ENCODE results near the gene NNMT. TPM values are rescaled to one million over a fixed set of nuclear protein-coding genes. Genes with fewer than 3 reads are reported as not detected.

NNMT gene
- total RNA-seq, 1 experiment from 2014 or later = not detected

DNA sequence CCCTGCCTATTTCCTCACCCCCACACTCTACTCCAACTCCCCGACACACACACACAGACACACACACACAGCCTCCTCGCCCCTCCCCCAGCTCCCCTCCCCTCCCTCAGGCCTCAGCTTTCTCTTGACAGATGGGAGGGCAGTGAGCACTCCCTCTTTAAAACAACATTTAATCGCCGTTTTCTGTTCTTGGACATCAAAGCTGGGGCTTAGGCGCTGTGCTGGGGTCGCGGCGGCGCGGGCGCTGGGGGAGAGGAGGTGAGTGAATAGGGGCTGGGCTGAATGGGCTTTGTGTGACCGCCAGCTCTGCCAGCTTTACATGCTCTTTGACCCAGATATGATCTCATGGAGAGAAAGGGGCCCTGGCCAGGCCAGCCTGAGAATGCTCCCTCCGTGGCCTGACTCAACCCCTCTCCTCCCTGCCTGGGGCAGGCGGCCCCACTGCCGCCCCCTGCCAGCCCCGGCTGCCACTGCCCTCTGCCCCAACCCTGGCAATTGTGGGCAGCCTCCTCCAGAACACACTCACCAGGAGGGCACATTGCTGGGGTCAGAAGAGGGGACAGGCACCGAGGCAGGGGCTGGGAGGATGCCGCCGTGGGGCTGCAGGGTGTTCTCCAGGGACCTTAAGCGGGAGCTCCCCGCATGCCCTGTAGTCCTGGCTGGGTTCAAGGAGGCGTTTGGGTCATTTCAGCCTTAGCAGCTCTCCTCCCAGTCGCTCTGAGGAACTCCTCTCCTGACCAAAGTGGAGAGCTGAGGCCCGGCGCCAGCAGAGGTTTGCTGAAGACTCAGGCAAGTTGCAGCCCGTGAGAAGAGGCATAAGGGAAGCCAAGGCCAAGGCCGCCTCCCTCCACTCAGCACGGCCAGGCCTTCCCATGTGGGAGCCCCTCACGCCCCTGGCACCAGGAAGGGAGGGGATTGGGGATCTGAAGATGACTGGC lies 38.3 kb upstream of the NNMT start:
- Histone ChIP-seq H4K5ac (ENCODE audit: insufficient read length, low read depth, low read length) (no peak overlapping the region), H3K18ac (ENCODE audit: insufficient read length, low read depth, low read length) (no peak overlapping the region), H3K4me2 (ENCODE audit: insufficient read depth, insufficient read length, low read length) (no peak overlapping the region), H2BK15ac (ENCODE audit: low read depth, low read length) (no peak overlapping the region), H3K79me1 (ENCODE audit: insufficient read depth, low read depth, low read length, poor library complexity, severe bottlenecking) (no peaks in the 10 kb centered on the region), H3K23me2 (ENCODE audit: insufficient read length, low read depth, low read length, poor library complexity, severe bottlenecking) (no peaks in the 10 kb centered on the region), H3K79me2 (ENCODE audit: insufficient read depth, low read length) (no peaks in the 10 kb centered on the region), H4K8ac (replicated peaks; ENCODE audit: insufficient read length, low read depth, low read length) (no peak overlapping the region), H2AK5ac (ENCODE audit: insufficient read length, low read length) (no peak overlapping the region), H3K9ac (ENCODE audit: extremely low read depth, insufficient read length, low read length) (no peak overlapping the region), H2AFZ (ENCODE audit: low read length) (no peak overlapping the region), H3K14ac (ENCODE audit: insufficient read depth, low read length) (no peak overlapping the region), H2BK20ac (ENCODE audit: low read depth, low read length, poor library complexity, severe bottlenecking) (no peak overlapping the region), H3K27me3 (ENCODE audit: insufficient read depth, low read length) (no peaks in the 10 kb centered on the region), H2BK5ac (ENCODE audit: insufficient read length, low read length) (no peak overlapping the region), H3T11ph (ENCODE audit: low read length) (no peak overlapping the region), H4K91ac (ENCODE audit: insufficient read length, low read depth, low read length) (no peak overlapping the region), H2BK120ac (ENCODE audit: low read depth, low read length, poor library complexity, severe bottlenecking) (no peak overlapping the region), H3K27ac (ENCODE audit: insufficient read length, low read depth, low read length) (no peak overlapping the region), H4K20me1 (ENCODE audit: control insufficient read depth, insufficient read depth, insufficient read length) (no peaks in the 10 kb centered on the region), H3K4ac (ENCODE audit: low read depth, low read length) (no peak overlapping the region), H2BK12ac (ENCODE audit: insufficient read length, low read depth, low read length) (no peak overlapping the region), H3K9me3 (ENCODE audit: control insufficient read depth, low read depth, low read length) (no peaks in the 10 kb centered on the region), H3K4me1 (ENCODE audit: insufficient read depth, low read length) (no peaks in the 10 kb centered on the region; the same call in 1 of the 2 replicates), H3K23ac (ENCODE audit: insufficient read length, low read depth, low read length) (no peak overlapping the region), H3K56ac (ENCODE audit: insufficient read length, low read depth, low read length) (no peak overlapping the region)
- no CpG with 5 or more reads among the region's 29 CpGs for WGBS (ENCODE audit: extremely low coverage, insufficient read length, low lambda C conversion rate)
- peak; percentile 46 for DNase-seq
- Mint-ChIP-seq H3K27ac (peak overlapping the region in 1 of 3 experiments; percentile 44; a peak in 1 of 7 replicates), H3K27me3 (ENCODE audit: low read depth) (peaks cover 4% of the 10 kb centered on the region), H3K4me3 (no peak overlapping the region), H3K36me3 (ENCODE audit: insufficient read depth in 1 of 3, low read depth in 3 of 3) (no peaks in the 10 kb centered on the region), H3K9me3 (no peaks in the 10 kb centered on the region), H3K4me1 (peaks cover 7 to 28% of the 10 kb centered on the region in 2 experiments)
- TF ChIP-seq, protein P1, sequence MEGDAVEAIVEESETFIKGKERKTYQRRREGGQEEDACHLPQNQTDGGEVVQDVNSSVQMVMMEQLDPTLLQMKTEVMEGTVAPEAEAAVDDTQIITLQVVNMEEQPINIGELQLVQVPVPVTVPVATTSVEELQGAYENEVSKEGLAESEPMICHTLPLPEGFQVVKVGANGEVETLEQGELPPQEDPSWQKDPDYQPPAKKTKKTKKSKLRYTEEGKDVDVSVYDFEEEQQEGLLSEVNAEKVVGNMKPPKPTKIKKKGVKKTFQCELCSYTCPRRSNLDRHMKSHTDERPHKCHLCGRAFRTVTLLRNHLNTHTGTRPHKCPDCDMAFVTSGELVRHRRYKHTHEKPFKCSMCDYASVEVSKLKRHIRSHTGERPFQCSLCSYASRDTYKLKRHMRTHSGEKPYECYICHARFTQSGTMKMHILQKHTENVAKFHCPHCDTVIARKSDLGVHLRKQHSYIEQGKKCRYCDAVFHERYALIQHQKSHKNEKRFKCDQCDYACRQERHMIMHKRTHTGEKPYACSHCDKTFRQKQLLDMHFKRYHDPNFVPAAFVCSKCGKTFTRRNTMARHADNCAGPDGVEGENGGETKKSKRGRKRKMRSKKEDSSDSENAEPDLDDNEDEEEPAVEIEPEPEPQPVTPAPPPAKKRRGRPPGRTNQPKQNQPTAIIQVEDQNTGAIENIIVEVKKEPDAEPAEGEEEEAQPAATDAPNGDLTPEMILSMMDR (conservative IDR thresholded peaks at IDR 0.05) = peak; percentile 45
